ENCODE data around the gene TMEM131L.
"Not testable (repeated sequence)": the region's sequence is repeated elsewhere in the genome, so short reads cannot be mapped to it uniquely, and the experiment has no call there.

TMEM131L gene

GRCh38 chr4:153555730-153556434, 89.7 kb downstream of the TMEM131L start:
- Mint-ChIP-seq H3K4me3 (no peak overlapping the region), H3K36me3 (ENCODE audit: low read depth) (peaks cover 40% of the 10 kb centered on the region), H3K27me3 (ENCODE audit: low read depth) (no peaks in the 10 kb centered on the region), H3K9me3 (peaks cover 5% of the 10 kb centered on the region), H3K27ac (no peak overlapping the region), H3K4me1 (ENCODE audit: low read depth) (peaks cover 9% of the 10 kb centered on the region)
- DNase-seq (ENCODE audit: low spot score): no peak

GRCh38 chr4:153556435-153556815, 90.3 kb downstream of the TMEM131L start:
- Mint-ChIP-seq H3K27ac (no peak overlapping the region), H3K27me3 (ENCODE audit: low read depth) (no peaks in the 10 kb centered on the region), H3K9me3 (peaks cover 9% of the 10 kb centered on the region), H3K4me1 (ENCODE audit: low read depth) (peaks cover 13% of the 10 kb centered on the region), H3K4me3 (no peak overlapping the region), H3K36me3 (ENCODE audit: low read depth) (peaks cover 43% of the 10 kb centered on the region)
- DNase-seq (ENCODE audit: low spot score): no peak

DNA sequence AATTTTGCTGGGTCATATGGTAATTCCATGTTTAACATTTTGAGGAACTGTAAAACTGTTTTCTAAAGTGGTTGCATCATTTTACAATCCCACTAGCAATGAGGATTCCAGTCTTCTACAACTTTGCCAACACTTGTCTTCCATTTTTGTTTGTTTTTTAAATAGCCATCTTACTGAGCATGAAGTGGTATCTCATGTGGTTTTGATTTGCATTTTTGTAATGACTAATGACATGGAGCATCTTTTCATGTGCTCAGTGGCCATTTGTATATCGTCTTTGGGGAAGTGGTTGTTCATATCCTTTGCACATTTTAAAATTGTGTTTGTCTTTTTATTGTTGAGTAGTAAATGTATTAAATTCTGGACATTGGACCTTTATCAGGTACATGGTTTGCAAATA, 94.7 kb downstream of the TMEM131L start:
- Mint-ChIP-seq H3K27ac (no peak overlapping the region), H3K9me3 (peaks cover 12% of the 10 kb centered on the region), H3K4me3 (no peak overlapping the region), H3K4me1 (ENCODE audit: low read depth) (peaks cover 13% of the 10 kb centered on the region), H3K27me3 (ENCODE audit: low read depth) (no peaks in the 10 kb centered on the region), H3K36me3 (ENCODE audit: low read depth) (peaks cover 56% of the 10 kb centered on the region)
- DNase-seq (ENCODE audit: low spot score): no peak

DNA sequence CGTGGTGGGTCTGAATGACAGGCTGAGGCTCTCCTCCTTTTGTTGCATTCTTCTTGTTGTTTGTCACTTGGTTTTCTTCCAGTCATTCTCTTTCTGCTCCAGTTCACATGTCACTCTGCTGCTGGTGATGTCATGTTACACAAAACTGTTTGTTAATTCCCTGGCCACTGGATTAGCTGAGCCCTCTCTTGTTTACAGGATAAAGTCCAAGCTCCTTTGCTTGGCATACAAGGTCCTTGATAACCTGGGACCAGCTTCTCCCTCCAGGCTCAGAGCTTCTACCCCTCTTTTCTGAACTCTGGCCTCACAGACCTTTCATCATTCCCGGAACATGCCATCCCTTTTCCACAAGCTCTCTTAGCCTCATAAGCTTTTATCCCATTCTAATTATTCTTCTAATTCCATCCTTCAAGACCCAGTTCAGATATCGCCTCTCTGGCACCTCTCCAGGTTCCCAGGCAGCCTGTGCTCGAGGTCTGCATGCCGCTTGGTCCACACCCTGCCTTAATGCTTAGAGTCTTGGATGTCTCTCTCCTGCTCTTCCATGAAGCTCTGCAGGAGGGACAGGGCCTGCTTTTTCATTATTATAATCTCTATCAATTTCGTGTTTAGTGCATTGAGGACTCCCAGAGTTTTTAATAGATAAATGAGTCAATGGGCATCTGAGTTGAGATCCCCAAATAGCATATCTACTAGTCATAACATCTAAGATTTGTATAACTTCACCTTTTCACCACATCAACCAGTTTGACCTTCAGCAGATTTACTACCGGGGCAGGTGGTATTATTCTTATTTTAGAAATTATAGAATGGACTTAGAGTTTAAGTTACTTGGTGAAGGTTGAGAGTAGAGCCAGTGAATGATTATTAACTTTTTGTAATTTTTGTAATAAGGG, 98.7 kb downstream of the TMEM131L start:
- no peak for DNase-seq (ENCODE audit: low spot score)
- H3K9me3 Mint-ChIP-seq: peaks cover 12% of the 10 kb centered on the region
- H3K27ac Mint-ChIP-seq: no peak overlapping the region
- no peaks in the 10 kb centered on the region for H3K27me3 Mint-ChIP-seq (ENCODE audit: low read depth)
- peaks cover 55% of the 10 kb centered on the region for H3K36me3 Mint-ChIP-seq (ENCODE audit: low read depth)
- H3K4me1 Mint-ChIP-seq (ENCODE audit: low read depth): peaks cover 24% of the 10 kb centered on the region
- H3K4me3 Mint-ChIP-seq: no peak overlapping the region

DNA sequence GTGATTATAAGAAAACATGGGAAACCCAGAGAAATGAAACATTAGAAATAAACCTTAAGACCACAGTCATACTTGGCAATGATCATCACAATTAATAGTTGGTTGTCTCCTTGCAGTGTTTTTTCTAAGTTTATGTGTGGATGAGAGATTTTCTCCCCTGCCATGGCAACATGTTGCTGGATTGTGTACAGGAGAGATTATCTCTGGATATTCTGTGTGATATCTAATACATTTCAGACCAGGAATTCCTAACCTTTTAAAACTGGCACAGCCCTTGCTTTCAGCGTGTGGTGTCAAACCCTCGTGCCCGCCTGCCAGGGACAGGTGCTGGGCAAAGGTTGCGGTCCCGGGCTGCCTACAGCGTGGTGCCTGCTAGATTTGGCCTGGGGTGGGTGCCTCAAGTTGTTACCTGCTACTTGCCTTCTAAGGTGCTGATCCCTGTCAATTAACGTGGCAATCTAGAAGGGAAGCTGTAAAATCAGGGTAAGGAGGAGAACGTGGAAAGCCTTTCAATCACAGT, 100.5 kb downstream of the TMEM131L start:
- no peak for DNase-seq (ENCODE audit: low spot score)
- Mint-ChIP-seq H3K9me3 (peaks cover under 1% of the 10 kb centered on the region), H3K4me3 (no peak overlapping the region), H3K4me1 (ENCODE audit: low read depth) (peaks cover 27% of the 10 kb centered on the region), H3K27ac (no peak overlapping the region), H3K36me3 (ENCODE audit: low read depth) (peaks cover 38% of the 10 kb centered on the region), H3K27me3 (ENCODE audit: low read depth) (no peaks in the 10 kb centered on the region)

GRCh38 chr4:153567660-153568059, 101.5 kb downstream of the TMEM131L start:
- not testable (repeated sequence) for H3K27ac Mint-ChIP-seq; H3K4me3 Mint-ChIP-seq; H3K27me3 Mint-ChIP-seq (ENCODE audit: low read depth); H3K9me3 Mint-ChIP-seq; DNase-seq (ENCODE audit: low spot score)
- H3K36me3 Mint-ChIP-seq (ENCODE audit: low read depth): peaks cover 39% of the 10 kb centered on the region
- peaks cover 29% of the 10 kb centered on the region for H3K4me1 Mint-ChIP-seq (ENCODE audit: low read depth)

- peaks cover 52% of the 10 kb centered on the region for H3K4me1 Mint-ChIP-seq (ENCODE audit: low read depth)
- H3K36me3 Mint-ChIP-seq (ENCODE audit: low read depth): peaks cover 30% of the 10 kb centered on the region
- no peak overlapping the region for H3K4me3 Mint-ChIP-seq
- no peak overlapping the region for H3K27ac Mint-ChIP-seq
- DNase-seq (ENCODE audit: low spot score): no peak
- H3K27me3 Mint-ChIP-seq (ENCODE audit: low read depth): no peaks in the 10 kb centered on the region
- no peaks in the 10 kb centered on the region for H3K9me3 Mint-ChIP-seq
Observed at GRCh38 chr4:153570228-153570973, 104.2 kb downstream of the TMEM131L start.

DNA sequence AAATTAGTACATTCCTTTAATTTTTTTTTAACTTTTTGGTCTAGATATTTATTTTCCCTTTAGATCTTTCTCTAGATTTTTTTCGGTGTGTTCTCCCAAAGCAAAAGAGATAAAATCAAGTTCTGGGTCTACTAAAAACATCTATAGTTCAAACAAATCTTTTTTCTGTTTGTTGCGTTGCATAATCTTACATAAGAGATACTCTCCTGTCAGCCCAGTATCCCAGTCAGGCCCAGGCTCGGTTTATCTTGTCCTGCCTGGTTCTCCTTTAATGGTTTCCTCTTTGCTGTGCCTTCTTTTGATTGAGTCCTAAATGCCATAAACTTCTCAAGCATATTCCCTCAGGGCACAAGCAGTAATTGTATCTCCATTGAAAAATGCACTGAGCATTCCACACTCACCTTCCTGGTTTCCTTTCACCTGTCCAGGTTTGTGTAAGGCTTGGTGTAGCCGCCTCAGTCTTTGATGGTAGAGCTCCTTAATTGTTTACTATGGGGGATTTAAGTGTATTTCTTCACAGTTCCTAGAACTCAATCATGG, 104.9 kb downstream of the TMEM131L start:
- H3K9me3 Mint-ChIP-seq: no peaks in the 10 kb centered on the region
- H3K36me3 Mint-ChIP-seq (ENCODE audit: low read depth): peaks cover 29% of the 10 kb centered on the region
- DNase-seq (ENCODE audit: low spot score): no peak
- H3K27ac Mint-ChIP-seq: no peak overlapping the region
- peaks cover 54% of the 10 kb centered on the region for H3K4me1 Mint-ChIP-seq (ENCODE audit: low read depth)
- H3K4me3 Mint-ChIP-seq: no peak overlapping the region
- no peaks in the 10 kb centered on the region for H3K27me3 Mint-ChIP-seq (ENCODE audit: low read depth)

GRCh38 chr4:153572609-153573008, 106.4 kb downstream of the TMEM131L start:
- Mint-ChIP-seq H3K4me3 (no peak overlapping the region), H3K4me1 (ENCODE audit: low read depth) (peaks cover 55% of the 10 kb centered on the region), H3K9me3 (no peaks in the 10 kb centered on the region)

GRCh38 chr4:153573221-153573620, 107.1 kb downstream of the TMEM131L start:
- Mint-ChIP-seq H3K9me3 (no peaks in the 10 kb centered on the region), H3K27me3 (ENCODE audit: low read depth) (no peaks in the 10 kb centered on the region), H3K36me3 (ENCODE audit: low read depth) (peaks cover 21% of the 10 kb centered on the region), H3K4me3 (no peak overlapping the region), H3K4me1 (ENCODE audit: low read depth) (peaks cover 52% of the 10 kb centered on the region), H3K27ac (no peak overlapping the region)
- no peak for DNase-seq (ENCODE audit: low spot score)

More at GRCh38 chr4:153572609-153573008, 106.4 kb downstream of the TMEM131L start:
- Mint-ChIP-seq H3K36me3 (ENCODE audit: low read depth) (peaks cover 20% of the 10 kb centered on the region), H3K27me3 (ENCODE audit: low read depth) (no peaks in the 10 kb centered on the region), H3K27ac (no peak overlapping the region)
- DNase-seq (ENCODE audit: low spot score): no peak

- H3K36me3 Mint-ChIP-seq (ENCODE audit: low read depth): peaks cover 12% of the 10 kb centered on the region
- DNase-seq (ENCODE audit: low spot score): peak; percentile 54
- H3K27ac Mint-ChIP-seq: peak overlapping the region; percentile 17
- H3K4me3 Mint-ChIP-seq: peak overlapping the region; percentile 33
- peaks cover 47% of the 10 kb centered on the region for H3K4me1 Mint-ChIP-seq (ENCODE audit: low read depth)
- no peaks in the 10 kb centered on the region for H3K27me3 Mint-ChIP-seq (ENCODE audit: low read depth)
- H3K9me3 Mint-ChIP-seq: no peaks in the 10 kb centered on the region
Observed at GRCh38 chr4:153573881-153574802, 108.0 kb downstream of the TMEM131L start.

DNA sequence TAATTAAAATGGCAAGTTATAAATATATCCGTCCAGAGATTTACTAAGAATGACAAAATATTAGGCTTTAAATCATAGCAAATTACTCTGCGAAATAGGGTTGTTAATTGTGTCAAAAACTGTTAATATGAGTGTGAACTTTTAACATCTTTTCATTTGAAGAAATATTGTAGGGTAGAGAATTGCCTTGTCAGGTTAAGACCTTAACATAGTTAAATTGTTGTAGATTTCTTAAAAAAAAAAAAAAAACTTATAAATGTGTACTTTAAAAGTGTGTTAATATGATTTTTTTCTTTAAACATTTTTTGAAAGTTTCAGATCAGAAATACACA, 110.2 kb downstream of the TMEM131L start:
- H3K4me1 Mint-ChIP-seq (ENCODE audit: low read depth): peaks cover 36% of the 10 kb centered on the region
- DNase-seq (ENCODE audit: low spot score): no peak
- H3K9me3 Mint-ChIP-seq: no peaks in the 10 kb centered on the region
- no peak overlapping the region for H3K4me3 Mint-ChIP-seq
- H3K36me3 Mint-ChIP-seq (ENCODE audit: low read depth): peaks cover 23% of the 10 kb centered on the region
- H3K27me3 Mint-ChIP-seq (ENCODE audit: low read depth): no peaks in the 10 kb centered on the region
- H3K27ac Mint-ChIP-seq: no peak overlapping the region

- DNase-seq (ENCODE audit: low spot score): no peak
- H3K4me1 Mint-ChIP-seq (ENCODE audit: low read depth): peaks cover 32% of the 10 kb centered on the region
- H3K36me3 Mint-ChIP-seq (ENCODE audit: low read depth): peaks cover 19% of the 10 kb centered on the region
- peak overlapping the region; percentile 17 for H3K27ac Mint-ChIP-seq
- no peaks in the 10 kb centered on the region for H3K9me3 Mint-ChIP-seq
- H3K4me3 Mint-ChIP-seq: no peak overlapping the region
- H3K27me3 Mint-ChIP-seq (ENCODE audit: low read depth): no peaks in the 10 kb centered on the region
Observed at GRCh38 chr4:153577053-153577452, 110.9 kb downstream of the TMEM131L start.

Measured in T-helper 2 cell treated with Interferon-gamma antibody and Interleukin-4, amounts not matched to agents 5 μg/mL and 100 μg/mL, for 36 hours (primary cell).